Measurements from ENCODE around the gene KPNA1. TPM values are rescaled to one million over a fixed set of nuclear protein-coding genes. Genes with fewer than 3 reads are reported as not detected.

KPNA1 gene
- total and polyA plus RNA-seq, 4 donors: 10.8 to 55.2 (median 28.9) TPM

GRCh38 chr3:122520861-122521260 lies 6.1 kb upstream of the KPNA1 start:
- no peak overlapping the region for H3K9ac ChIP-seq (ENCODE audit: insufficient read depth in 1 of 2, low read length in 2 of 2)
- H3K27ac ChIP-seq (ENCODE audit: low read depth in 1 of 2, low read length in 1 of 2): no peak overlapping the region
- H3K27me3 ChIP-seq (ENCODE audit: control insufficient read depth in 3 of 3, insufficient read depth in 3 of 3, low read length in 2 of 3): no peaks in the 10 kb centered on the region
- H3K36me3 ChIP-seq (ENCODE audit: control insufficient read depth in 4 of 4, insufficient read depth in 4 of 4, low read length in 4 of 4): no peaks in the 10 kb centered on the region
- H3K4me1 ChIP-seq (ENCODE audit: control insufficient read depth in 5 of 5, insufficient read depth in 5 of 5, low read length in 5 of 5): no peaks in the 10 kb centered on the region
- H3K4me3 ChIP-seq: no peak overlapping the region
- no peaks in the 10 kb centered on the region for H3K9me3 ChIP-seq (ENCODE audit: control insufficient read depth in 4 of 4, insufficient read depth in 3 of 4, low read length in 3 of 4)
- ATAC-seq (ENCODE audit: insufficient read depth, low FRiP score) (no peak), DNase-seq (no peak)
- 82 to 90% methylated on average over 4 of the region's 4 CpGs for WGBS, 2 donors
- TF ChIP-seq CTCF (IDR thresholded peaks at IDR 0.05; ENCODE audit: control extremely low read depth, extremely low read depth): no peak

GRCh38 chr3:122519693-122520092 lies 5.0 kb upstream of the KPNA1 start:
- no peak for TF ChIP-seq CTCF (IDR thresholded peaks at IDR 0.05; ENCODE audit: control extremely low read depth, extremely low read depth)

GRCh38 chr3:122516846-122517360 lies 2.2 kb upstream of the KPNA1 start:
- peaks cover 3 to 15% (median 8%) of the 10 kb centered on the region in 5 donors for H3K4me1 ChIP-seq (ENCODE audit: control insufficient read depth in 5 of 5, insufficient read depth in 5 of 5, low read length in 5 of 5)
- no peak for TF ChIP-seq CTCF (IDR thresholded peaks at IDR 0.05; ENCODE audit: control extremely low read depth, extremely low read depth)
- no peak overlapping the region for H3K27ac ChIP-seq (ENCODE audit: low read depth in 1 of 2, low read length in 1 of 2)
- DNase-seq: no peak
- H3K36me3 ChIP-seq (ENCODE audit: control insufficient read depth in 4 of 4, insufficient read depth in 4 of 4, low read length in 4 of 4): no peaks in the 10 kb centered on the region
- no peak overlapping the region for H3K4me3 ChIP-seq
- no peaks in the 10 kb centered on the region for H3K27me3 ChIP-seq (ENCODE audit: control insufficient read depth in 3 of 3, insufficient read depth in 3 of 3, low read length in 2 of 3)
- no peaks in the 10 kb centered on the region for H3K9me3 ChIP-seq (ENCODE audit: control insufficient read depth in 4 of 4, insufficient read depth in 3 of 4, low read length in 3 of 4)
- WGBS, 2 donors: 92 to 95% methylated on average over 6 of the region's 6 CpGs
- ATAC-seq (ENCODE audit: insufficient read depth, low FRiP score): no peak
- no peak overlapping the region for H3K9ac ChIP-seq (ENCODE audit: insufficient read depth in 1 of 2, low read length in 2 of 2)

More at GRCh38 chr3:122519693-122520092, 5.0 kb upstream of the KPNA1 start:
- DNase-seq (no peak), ATAC-seq (ENCODE audit: insufficient read depth, low FRiP score) (no peak)
- Histone ChIP-seq H3K36me3 (ENCODE audit: control insufficient read depth in 4 of 4, insufficient read depth in 4 of 4, low read length in 4 of 4) (no peaks in the 10 kb centered on the region), H3K9ac (ENCODE audit: insufficient read depth in 1 of 2, low read length in 2 of 2) (no peak overlapping the region), H3K27ac (ENCODE audit: low read depth in 1 of 2, low read length in 1 of 2) (no peak overlapping the region), H3K9me3 (ENCODE audit: control insufficient read depth in 4 of 4, insufficient read depth in 3 of 4, low read length in 3 of 4) (no peaks in the 10 kb centered on the region), H3K4me1 (ENCODE audit: control insufficient read depth in 5 of 5, insufficient read depth in 5 of 5, low read length in 5 of 5) (no peaks in the 10 kb centered on the region), H3K27me3 (ENCODE audit: control insufficient read depth in 3 of 3, insufficient read depth in 3 of 3, low read length in 2 of 3) (no peaks in the 10 kb centered on the region), H3K4me3 (no peak overlapping the region)

- H3K4me3 ChIP-seq: no peak overlapping the region
- no peak overlapping the region for H3K9ac ChIP-seq (ENCODE audit: insufficient read depth in 1 of 2, low read length in 2 of 2)
- TF ChIP-seq CTCF (IDR thresholded peaks at IDR 0.05; ENCODE audit: control extremely low read depth, extremely low read depth): no peak
- no peaks in the 10 kb centered on the region for H3K36me3 ChIP-seq (ENCODE audit: control insufficient read depth in 4 of 4, insufficient read depth in 4 of 4, low read length in 4 of 4)
- H3K27me3 ChIP-seq (ENCODE audit: control insufficient read depth in 3 of 3, insufficient read depth in 3 of 3, low read length in 2 of 3): no peaks in the 10 kb centered on the region
- no peak for DNase-seq
- H3K4me1 ChIP-seq (ENCODE audit: control insufficient read depth in 5 of 5, insufficient read depth in 5 of 5, low read length in 5 of 5): peaks cover 3 to 20% (median 14%) of the 10 kb centered on the region in 5 donors
- no peak for ATAC-seq (ENCODE audit: insufficient read depth, low FRiP score)
- H3K9me3 ChIP-seq (ENCODE audit: control insufficient read depth in 4 of 4, insufficient read depth in 3 of 4, low read length in 3 of 4): no peaks in the 10 kb centered on the region
- WGBS, 2 donors: 95 to 96% methylated on average over 3 of the region's 3 CpGs
- no peak overlapping the region for H3K27ac ChIP-seq (ENCODE audit: low read depth in 1 of 2, low read length in 1 of 2)
Measured at GRCh38 chr3:122515870-122516269, 1.1 kb upstream of the KPNA1 start.

Measured in lung (tissue), 12 donors.